Transverse colon (tissue), 4 donors: ENCODE data around the gene MEGF11. TPM values are rescaled to one million over a fixed set of nuclear protein-coding genes. Genes with fewer than 3 reads are reported as not detected.

Experiments used
- DNase-seq: peaks from one replicate; pipeline ENCODE4 v3.0.0-alpha.2; 2019
- H3K27ac ChIP-seq, 4 donors: fragments of 200-600 bp; sonication (generic); 2 replicates each; pipeline ENCODE4 v1.5.1; 2016 to 2018; ENCODE audit warnings: inconsistent platforms in 4 of 4
- H3K27me3 ChIP-seq: fragments of 200-600 bp; sonication (generic); 2 replicates; pipeline ENCODE4 v1.5.1; 2017; ENCODE audit warnings: inconsistent platforms
- H3K36me3 ChIP-seq, 4 donors: fragments of 200-600 bp; sonication (generic); 2 replicates each; pipeline ENCODE4 v1.5.1; 2017 to 2019; ENCODE audit warnings: inconsistent platforms in 4 of 4
- H3K4me1 ChIP-seq, 4 donors: fragments of 200-600 bp; sonication (generic); 2 replicates each; pipeline ENCODE4 v1.5.1; 2017 to 2020; ENCODE audit warnings: inconsistent platforms in 4 of 4
- H3K4me3 ChIP-seq, 4 donors: fragments of 200-600 bp; sonication (generic); 1 replicate in 1 of 4; 2 replicates in 3 of 4; pipeline versions ENCODE4 v1.5.1 to v1.6.1; 2017 to 2019; ENCODE audit warnings: inconsistent platforms in 4 of 4
- H3K9me3 ChIP-seq, 2 donors: fragments of 200-600 bp; sonication (generic); 2 replicates each; pipeline ENCODE4 v1.5.1; 2017 to 2019; ENCODE audit warnings: inconsistent platforms in 2 of 2
- CTCF ChIP-seq, 5 experiments: fragments of 200-600 bp in 3 of 5; fragments of 450-650 bp in 2 of 5; sonication (generic) in 3 of 5; IDR thresholded peaks; 1 replicate in 2 of 5; 2 replicates in 3 of 5; pipeline ENCODE4 v1.5.1; 2016 to 2017; ENCODE audit warnings: antibody characterized with exemption in 5 of 5, inconsistent platforms in 3 of 5, mild to moderate bottlenecking in 2 of 5, moderate library complexity in 1 of 5
- EP300 ChIP-seq: sonication (generic); formaldehyde crosslinking; IDR thresholded peaks from one replicate; pipeline ENCODE4 v1.6.1; 2017; ENCODE audit warnings: antibody characterized with exemption, low read depth
- POLR2A ChIP-seq: fragments of 450-650 bp; IDR thresholded peaks from one replicate; pipeline ENCODE4 v1.6.1; 2016; ENCODE audit warnings: antibody characterized with exemption, mild to moderate bottlenecking, moderate library complexity
- POLR2AphosphoS5 ChIP-seq, 3 donors: sonication (generic); formaldehyde crosslinking; IDR thresholded peaks; one replicate each; pipeline ENCODE4 v1.6.1; 2016; ENCODE audit warnings: antibody characterized with exemption in 3 of 3
- WGBS, 2 donors: methylation state at CpG; one replicate each; pipeline ENCODE4 v1.1.5; 2018; ENCODE audit warnings: low coverage in 1 of 2; 5-methylcytosine and 5-hydroxymethylcytosine counted together
- in situ Hi-C, 4 donors: fragments of 200-750 bp; cut with MboI; loops; one replicate each; pipeline versions ENCODE4 v1.15.0 to v1.15.1; 2017; ENCODE audit warnings: low sequenced_read_pairs in 3 of 4, low pct_ligation_motif_present in 1 of 4, low pct_unique_long_range_greater_than_20kb in 1 of 4
- intact Hi-C: fragments of 100-400 bp; cut with DNase I; formaldehyde crosslinking; loops from one replicate; pipeline ENCODE4 v1.15.1; 2023; ENCODE audit warnings: low total_unique reads
- total RNA-seq, 4 donors: library from RNA; depleted of rRNA; stranded (reverse); fragments of >200 nt; gene quantifications; one replicate each; pipeline ENCODE4 v1.1.0, GENCODE V29; 2016

MEGF11 gene
- total RNA-seq, 4 donors from 2014 or later = 0.16 TPM; not detected in 3

DNA sequence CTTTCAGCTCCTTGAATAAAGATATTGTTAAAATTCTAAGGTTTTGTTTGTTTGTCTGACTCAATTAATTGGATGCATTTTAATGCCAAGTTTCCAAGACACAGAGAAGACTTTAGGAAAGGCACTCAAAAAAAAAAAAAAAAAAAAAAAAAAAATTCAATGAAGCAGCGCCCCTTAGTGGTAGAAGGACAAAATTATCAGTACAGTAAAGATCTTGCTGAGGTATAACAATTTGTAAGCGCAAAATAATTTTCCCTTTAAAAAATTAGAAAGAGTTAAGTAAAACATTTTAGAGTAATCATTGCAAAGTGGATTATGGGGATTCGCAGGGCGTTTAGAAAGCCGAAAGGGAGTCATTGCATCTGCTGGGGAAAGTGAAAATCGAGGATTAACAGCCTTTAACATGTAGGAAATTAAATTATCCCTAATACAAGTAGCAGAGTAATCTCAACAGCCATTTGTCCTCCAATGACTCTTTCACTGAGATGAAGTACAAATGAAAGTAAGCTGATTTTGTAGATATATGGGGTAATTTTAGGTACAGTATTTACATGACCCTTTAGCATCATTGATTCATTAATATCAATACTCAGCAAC is 34.0 kb upstream of the MEGF11 start:
- Histone ChIP-seq H3K4me3 (no peak overlapping the region), H3K27me3 (no peaks in the 10 kb centered on the region), H3K36me3 (no peaks in the 10 kb centered on the region), H3K27ac (no peak overlapping the region), H3K9me3 (no peaks in the 10 kb centered on the region), H3K4me1 (peaks cover 0 to 9% (median 4%) of the 10 kb centered on the region in 4 donors)
- no peak for DNase-seq
- intact Hi-C loops (no loop called here), in situ Hi-C loops (no loop called here)
- 7 to 12% methylated on average over 6 of the region's 6 CpGs for WGBS, 2 donors
- no peak for TF ChIP-seq POLR2AphosphoS5 (IDR thresholded peaks at IDR 0.05)
- no peak for TF ChIP-seq EP300
- TF ChIP-seq CTCF (IDR thresholded peaks at IDR 0.05) = peak; percentile 54 to 67 (median 64)
- no peak for TF ChIP-seq POLR2A

DNA sequence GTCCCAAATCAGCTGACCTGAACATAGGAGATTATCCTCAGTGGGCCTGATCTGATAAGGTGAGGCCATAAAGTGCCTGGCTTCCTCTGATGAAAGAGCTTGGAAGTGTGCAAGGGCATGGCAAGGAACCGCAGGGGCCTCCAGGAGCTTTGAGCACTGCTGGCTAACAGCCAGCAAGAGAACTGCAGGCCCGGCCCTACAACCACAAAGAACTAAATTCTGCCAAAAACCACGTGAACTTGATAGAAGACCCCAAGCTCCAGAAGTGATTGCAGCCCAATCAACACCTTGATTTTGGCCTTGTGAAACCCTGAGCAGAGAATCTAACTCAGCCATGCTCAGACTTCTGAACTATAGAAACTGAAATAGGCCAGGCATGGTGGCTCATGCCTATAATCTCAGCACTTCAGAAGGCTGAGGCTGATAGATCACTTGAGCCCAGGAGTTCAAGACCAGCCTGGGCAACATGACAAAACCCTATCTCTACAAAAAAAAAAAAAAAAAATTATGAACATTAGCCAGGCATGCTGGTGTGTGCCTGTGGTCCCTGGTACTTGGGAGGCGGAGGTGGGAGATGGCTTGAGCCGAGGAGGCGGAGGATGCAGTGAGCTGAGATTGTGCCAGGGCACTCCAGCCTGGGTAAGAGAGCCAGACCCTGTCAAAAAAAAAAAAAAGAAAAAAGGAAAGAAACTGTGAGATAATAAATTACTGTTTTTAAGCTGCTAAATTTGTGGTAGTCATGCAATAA is 32.2 kb upstream of the MEGF11 start:
- no peaks in the 10 kb centered on the region for H3K27me3 ChIP-seq
- no peaks in the 10 kb centered on the region for H3K9me3 ChIP-seq
- H3K4me1 ChIP-seq = peaks cover 0 to 3% (median 0%) of the 10 kb centered on the region in 4 donors
- no peak overlapping the region for H3K27ac ChIP-seq
- intact Hi-C loops (no loop called here), in situ Hi-C loops (no loop called here)
- H3K4me3 ChIP-seq = no peak overlapping the region
- TF ChIP-seq POLR2AphosphoS5 (IDR thresholded peaks at IDR 0.05) = no peak
- TF ChIP-seq POLR2A = no peak
- TF ChIP-seq EP300 = no peak
- TF ChIP-seq CTCF (IDR thresholded peaks at IDR 0.05) = no peak
- DNase-seq = no peak
- no peaks in the 10 kb centered on the region for H3K36me3 ChIP-seq
- 67 to 94% methylated on average over 3 to 6 of the region's 6 CpGs for WGBS, 2 donors

GRCh38 chr15:66284271-66284670 is 30.7 kb upstream of the MEGF11 start:
- Histone ChIP-seq H3K27ac (no peak overlapping the region), H3K27me3 (no peaks in the 10 kb centered on the region), H3K36me3 (no peaks in the 10 kb centered on the region), H3K4me1 (no peaks in the 10 kb centered on the region), H3K9me3 (no peaks in the 10 kb centered on the region), H3K4me3 (no peak overlapping the region)
- 80 to 92% methylated on average over 1 to 3 of the region's 3 CpGs for WGBS, 2 donors
- no peak for DNase-seq
- intact Hi-C loops (no loop called here), in situ Hi-C loops (no loop called here)
- TF ChIP-seq CTCF (IDR thresholded peaks at IDR 0.05) = no peak
- TF ChIP-seq POLR2A = no peak
- TF ChIP-seq EP300 = no peak
- no peak for TF ChIP-seq POLR2AphosphoS5 (IDR thresholded peaks at IDR 0.05)

GRCh38 chr15:66278671-66279070 is 25.1 kb upstream of the MEGF11 start:
- no peak for TF ChIP-seq CTCF (IDR thresholded peaks at IDR 0.05)
- TF ChIP-seq POLR2A = no peak
- TF ChIP-seq EP300 = no peak
- TF ChIP-seq POLR2AphosphoS5 (IDR thresholded peaks at IDR 0.05) = no peak
- no peaks in the 10 kb centered on the region for H3K27me3 ChIP-seq
- no peak for DNase-seq
- 94 to 100% methylated on average over 2 to 6 of the region's 6 CpGs for WGBS, 2 donors
- H3K4me3 ChIP-seq = no peak overlapping the region
- H3K9me3 ChIP-seq = no peaks in the 10 kb centered on the region
- H3K36me3 ChIP-seq = no peaks in the 10 kb centered on the region
- in situ Hi-C loops (no loop called here), intact Hi-C loops (no loop called here)
- H3K27ac ChIP-seq = no peak overlapping the region
- no peaks in the 10 kb centered on the region for H3K4me1 ChIP-seq
